Ectodermal cell (in vitro differentiated cells): ENCODE data around the gene SMARCC1.

ENCODE experiments used
- H3K27ac ChIP-seq: 2 replicates; pipeline ENCODE4 v1.7.0; 2013; ENCODE audit warnings: mild to moderate bottlenecking, low read depth, low read length; ENCODE audit not compliant: insufficient read depth, poor library complexity, severe bottlenecking
- H3K27me3 ChIP-seq: 2 replicates; pipeline ENCODE4 v1.7.0; 2013; ENCODE audit warnings: mild to moderate bottlenecking, low read length; ENCODE audit not compliant: insufficient read depth, control insufficient read depth, poor library complexity, severe bottlenecking
- H3K36me3 ChIP-seq: one replicate; pipeline ENCODE4 v1.7.0; 2013; ENCODE audit warnings: low read length; ENCODE audit not compliant: control insufficient read depth, insufficient read depth
- H3K4me1 ChIP-seq: one replicate; pipeline ENCODE4 v1.7.0; 2013; ENCODE audit warnings: low read length; ENCODE audit not compliant: control insufficient read depth, insufficient read depth
- H3K4me3 ChIP-seq: 2 replicates; pipeline ENCODE4 v1.7.0; 2013; ENCODE audit warnings: low read depth, low read length, control low read depth; ENCODE audit not compliant: insufficient read depth
- H3K9me3 ChIP-seq: 2 replicates; pipeline ENCODE4 v1.7.0; 2013; ENCODE audit warnings: mild to moderate bottlenecking, low read length, moderate library complexity; ENCODE audit not compliant: control insufficient read depth
- WGBS, 2 experiments: methylation state at CpG; one replicate each; pipeline ENCODE4 v1.1.7; 2013; ENCODE audit warnings: missing lambda C conversion rate in 2 of 2; 5-methylcytosine and 5-hydroxymethylcytosine counted together

Gene SMARCC1

GRCh38 chr3:47711596-47711995 is 70.1 kb downstream of the SMARCC1 start:
- H3K36me3 ChIP-seq: peaks cover 50% of the 10 kb centered on the region
- no peaks in the 10 kb centered on the region for H3K27me3 ChIP-seq
- no peak overlapping the region for H3K4me3 ChIP-seq
- H3K27ac ChIP-seq: no peak overlapping the region
- H3K4me1 ChIP-seq: no peaks in the 10 kb centered on the region
- WGBS, 2 experiments: 97% methylated on average over 3 of the region's 3 CpGs
- H3K9me3 ChIP-seq: no peaks in the 10 kb centered on the region

DNA sequence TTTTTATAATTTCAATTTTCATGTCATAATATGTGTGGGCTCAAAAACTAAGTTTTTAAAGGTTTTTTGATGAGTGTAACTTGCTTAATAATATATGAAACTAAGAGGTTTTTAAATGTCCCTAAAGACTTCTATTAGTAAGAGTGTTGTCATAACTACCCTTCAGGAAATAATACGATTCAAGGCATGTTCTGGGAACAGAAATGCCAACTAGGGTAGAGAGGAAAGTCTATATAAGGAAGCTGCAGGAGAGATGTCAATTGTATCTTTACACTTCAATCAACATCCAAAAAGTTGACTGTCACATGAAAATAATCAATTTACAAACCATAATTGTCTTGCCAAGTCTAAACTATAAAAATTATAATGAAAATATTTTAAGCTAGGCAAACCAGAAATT is 76.3 kb downstream of the SMARCC1 start:
- Histone ChIP-seq H3K4me1 (no peaks in the 10 kb centered on the region), H3K9me3 (no peaks in the 10 kb centered on the region), H3K27ac (no peak overlapping the region), H3K27me3 (no peaks in the 10 kb centered on the region), H3K36me3 (peaks cover 61% of the 10 kb centered on the region), H3K4me3 (no peak overlapping the region)
- 100% methylated on average over 1 of the region's 1 CpG for WGBS, 2 experiments

GRCh38 chr3:47704237-47704612 is 77.5 kb downstream of the SMARCC1 start:
- peaks cover 61% of the 10 kb centered on the region for H3K36me3 ChIP-seq

GRCh38 chr3:47701388-47701787 is 80.3 kb downstream of the SMARCC1 start:
- no peaks in the 10 kb centered on the region for H3K9me3 ChIP-seq
- peaks cover 50% of the 10 kb centered on the region for H3K36me3 ChIP-seq
- H3K27ac ChIP-seq: no peak overlapping the region
- 95 to 96% methylated on average over 11 of the region's 11 CpGs for WGBS, 2 experiments
- no peak overlapping the region for H3K4me3 ChIP-seq
- H3K4me1 ChIP-seq: no peaks in the 10 kb centered on the region
- H3K27me3 ChIP-seq: no peaks in the 10 kb centered on the region

More at GRCh38 chr3:47704237-47704612, 77.5 kb downstream of the SMARCC1 start:
- Histone ChIP-seq H3K4me3 (no peak overlapping the region), H3K9me3 (no peaks in the 10 kb centered on the region), H3K27me3 (no peaks in the 10 kb centered on the region), H3K4me1 (no peaks in the 10 kb centered on the region), H3K27ac (no peak overlapping the region)
- WGBS, 2 experiments: 97% methylated on average over 2 of the region's 3 CpGs

DNA sequence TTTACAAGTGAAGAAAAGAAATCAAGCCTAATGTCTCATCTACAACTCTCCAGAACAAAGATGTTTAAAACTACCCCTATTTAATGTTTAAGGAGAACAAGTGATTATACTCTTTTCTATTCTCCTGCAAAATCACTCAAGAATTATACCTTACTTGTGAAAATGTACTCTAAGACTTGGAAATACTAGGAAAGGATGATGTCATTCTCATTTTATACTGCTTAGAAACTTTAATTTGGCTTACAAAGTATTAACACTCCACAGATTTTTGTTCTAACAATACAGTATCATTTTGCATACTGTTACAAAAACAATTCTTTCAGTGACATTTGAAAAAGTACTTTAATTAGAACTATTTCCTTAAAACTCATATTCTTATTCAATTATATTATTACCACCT is 89.5 kb downstream of the SMARCC1 start:
- peak overlapping the region; percentile 47 for H3K27ac ChIP-seq
- no peaks in the 10 kb centered on the region for H3K27me3 ChIP-seq
- peaks cover 55% of the 10 kb centered on the region for H3K36me3 ChIP-seq
- H3K4me1 ChIP-seq: no peaks in the 10 kb centered on the region
- no peak overlapping the region for H3K4me3 ChIP-seq
- H3K9me3 ChIP-seq: no peaks in the 10 kb centered on the region

GRCh38 chr3:47688488-47688887 is 93.2 kb downstream of the SMARCC1 start:
- H3K4me3 ChIP-seq: no peak overlapping the region
- no peaks in the 10 kb centered on the region for H3K9me3 ChIP-seq
- WGBS, 2 experiments: 95% methylated on average over 6 of the region's 6 CpGs
- no peaks in the 10 kb centered on the region for H3K4me1 ChIP-seq
- H3K27me3 ChIP-seq: no peaks in the 10 kb centered on the region
- H3K27ac ChIP-seq: no peak overlapping the region
- peaks cover 63% of the 10 kb centered on the region for H3K36me3 ChIP-seq

GRCh38 chr3:47685037-47685436 is 96.7 kb downstream of the SMARCC1 start:
- H3K4me3 ChIP-seq: no peak overlapping the region
- H3K9me3 ChIP-seq: no peaks in the 10 kb centered on the region
- H3K4me1 ChIP-seq: no peaks in the 10 kb centered on the region
- peaks cover 53% of the 10 kb centered on the region for H3K36me3 ChIP-seq
- no peaks in the 10 kb centered on the region for H3K27me3 ChIP-seq
- WGBS, 2 experiments: 90 to 91% methylated on average over 4 of the region's 5 CpGs
- H3K27ac ChIP-seq: no peak overlapping the region

DNA sequence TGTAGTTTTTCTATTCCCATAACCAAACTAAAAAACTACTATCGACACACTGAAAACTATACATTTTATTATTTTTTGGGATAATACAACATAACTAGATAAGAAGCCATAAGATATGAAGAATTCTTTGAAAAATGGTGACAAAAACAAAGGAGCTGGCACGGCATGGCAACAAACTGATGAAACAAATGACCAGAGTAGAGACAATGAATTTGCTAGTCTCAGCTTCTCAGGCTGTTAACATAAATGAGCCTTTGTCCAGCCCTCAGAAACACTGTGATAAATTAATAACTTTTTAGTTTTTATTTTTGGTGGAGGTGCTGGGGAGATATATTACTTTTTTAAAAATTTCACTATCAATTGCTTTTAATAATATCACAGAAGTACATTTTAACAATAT is 100.7 kb downstream of the SMARCC1 start:
- no peaks in the 10 kb centered on the region for H3K4me1 ChIP-seq
- H3K36me3 ChIP-seq: peaks cover 62% of the 10 kb centered on the region
- H3K27me3 ChIP-seq: no peaks in the 10 kb centered on the region
- H3K4me3 ChIP-seq: no peak overlapping the region
- H3K27ac ChIP-seq: no peak overlapping the region
- no peaks in the 10 kb centered on the region for H3K9me3 ChIP-seq
- WGBS, 2 experiments: 96 to 100% methylated on average over 1 of the region's 2 CpGs

DNA sequence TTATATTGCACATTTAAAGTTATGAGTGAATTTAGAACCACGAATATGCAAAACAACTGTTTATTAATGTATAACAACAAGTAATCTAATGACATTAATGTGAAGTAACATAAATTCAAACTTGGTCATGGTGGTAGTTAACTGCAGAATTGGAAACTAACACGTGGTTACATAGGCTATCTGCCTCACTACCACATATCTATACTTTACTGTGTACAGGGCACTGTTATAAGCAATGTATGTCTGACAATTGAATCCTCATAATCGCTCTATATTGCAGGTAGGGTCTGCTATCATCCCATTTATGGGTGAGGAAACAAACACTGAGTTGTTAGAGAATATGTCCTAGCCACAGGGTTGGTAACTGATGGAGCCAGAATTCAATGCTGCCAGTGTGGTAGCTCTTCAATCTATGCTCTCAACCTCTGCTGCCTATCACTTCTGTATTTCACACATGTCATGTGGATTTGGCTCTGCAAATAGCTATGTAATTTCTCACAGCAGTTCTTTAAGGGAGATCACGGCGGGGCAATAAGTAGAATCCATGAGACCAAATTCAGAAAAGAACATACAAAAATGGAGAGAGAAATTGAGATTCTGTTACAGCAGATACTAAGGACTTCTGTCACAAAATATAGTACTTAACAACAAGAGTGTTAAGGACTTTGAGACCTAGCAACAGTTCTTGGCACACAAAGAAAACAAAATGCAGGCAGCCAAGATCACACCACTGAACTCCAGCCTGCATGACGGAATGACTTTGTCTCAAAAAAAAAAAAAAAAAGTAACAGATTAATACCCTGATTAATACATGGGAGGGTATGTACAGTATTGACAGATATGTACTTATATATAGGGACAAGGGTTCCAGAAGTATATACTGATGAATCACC is 103.0 kb downstream of the SMARCC1 start:
- H3K4me3 ChIP-seq: no peak overlapping the region
- H3K27ac ChIP-seq: no peak overlapping the region
- WGBS, 2 experiments: 95 to 99% methylated on average over 5 of the region's 6 CpGs
- no peaks in the 10 kb centered on the region for H3K27me3 ChIP-seq
- H3K36me3 ChIP-seq: peaks cover 64% of the 10 kb centered on the region
- no peaks in the 10 kb centered on the region for H3K9me3 ChIP-seq
- no peaks in the 10 kb centered on the region for H3K4me1 ChIP-seq

DNA sequence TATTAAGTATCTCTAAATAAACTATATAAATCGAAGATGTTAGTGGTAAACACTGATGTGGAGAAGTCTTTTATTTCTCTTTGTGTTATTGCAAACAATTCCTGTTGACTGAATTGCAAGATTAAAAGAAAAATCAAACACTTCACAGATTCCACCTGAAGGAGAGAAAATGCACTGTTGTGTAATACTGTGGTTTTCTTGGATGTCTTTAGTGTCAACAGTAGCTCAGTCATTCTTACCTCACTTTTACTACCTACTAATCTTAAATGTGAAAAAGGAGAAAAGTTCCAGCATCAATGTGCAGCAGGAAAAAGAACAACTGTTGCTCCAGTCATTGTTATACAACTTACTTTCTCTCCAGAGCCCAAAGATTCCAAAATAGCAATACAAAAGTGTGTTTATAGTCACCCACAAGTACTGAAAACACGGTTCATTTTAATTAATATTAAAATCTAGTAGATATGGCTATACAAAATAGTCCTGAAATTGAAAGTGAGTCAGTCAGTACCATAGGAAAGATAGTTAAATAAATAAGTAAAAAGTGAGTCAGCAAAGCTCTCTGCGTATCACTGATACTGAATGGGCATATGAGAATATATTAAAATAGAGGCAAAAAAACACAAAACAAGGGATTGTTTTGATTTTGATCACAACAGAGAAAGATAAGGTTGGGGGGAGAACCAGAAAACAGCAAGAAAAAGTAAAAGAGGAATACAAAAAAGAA is 112.5 kb downstream of the SMARCC1 start:
- peaks cover 55% of the 10 kb centered on the region for H3K36me3 ChIP-seq
- 100% methylated on average over 1 of the region's 3 CpGs for WGBS, 2 experiments
- no peak overlapping the region for H3K27ac ChIP-seq
- H3K27me3 ChIP-seq: no peaks in the 10 kb centered on the region
- H3K4me3 ChIP-seq: no peak overlapping the region
- no peaks in the 10 kb centered on the region for H3K4me1 ChIP-seq
- H3K9me3 ChIP-seq: no peaks in the 10 kb centered on the region
